SK-N-SH (cell line): ENCODE results near the gene CD69. TPM values are rescaled to one million over a fixed set of nuclear protein-coding genes. Genes with fewer than 3 reads are reported as not detected.

Source experiments
- CTCF ChIA-PET: fragments of 300-600, 350-600 bp; formaldehyde crosslinking; extraction: SDS; loops from one replicate; lab custom pipeline; 2021; lab: Yijun Ruan, JAX
- POLR2A ChIA-PET: fragments of 350-600 bp; sonication (Branson Sonifier 250); formaldehyde crosslinking; extraction: SDS; loops from one replicate; lab custom pipeline; 2020; ENCODE audit warnings: antibody characterized with exemption, inconsistent platforms; lab: Yijun Ruan, JAX
- DNase-seq: peaks from one replicate; pipeline ENCODE4 v3.0.0; 2012
- H2AFZ ChIP-seq: fragments of 200-600 bp; sonication (generic); 2 replicates; pipeline ENCODE4 v1.8.1; 2016; ENCODE audit warnings: antibody characterized with exemption, mild to moderate bottlenecking, low read depth
- H3F3A ChIP-seq: fragments of 200-600 bp; sonication (generic); replicated peaks from 2 replicates; pipeline ENCODE3; 2016; ENCODE audit warnings: antibody characterized with exemption, mild to moderate bottlenecking; ENCODE audit not compliant: insufficient read depth
- H3K27ac ChIP-seq, 2 experiments: fragments of 200-500 bp in 1 of 2; fragments of 200-600 bp in 1 of 2; sonication (Bioruptor generic) in 1 of 2; sonication (generic), shearing (Covaris generic) in 1 of 2; 2 replicates each; pipeline versions ENCODE4 v1.5.1 to v1.6.1; 2014 to 2016; ENCODE audit warnings: low read depth in 2 of 2, inconsistent platforms in 1 of 2, low read length in 1 of 2, mild to moderate bottlenecking in 1 of 2, mixed read lengths in 1 of 2
- H3K27me3 ChIP-seq: fragments of 200-600 bp; sonication (generic), shearing (Covaris generic); 2 replicates; pipeline ENCODE4 v1.6.1; 2016; ENCODE audit warnings: mixed run types; ENCODE audit not compliant: insufficient read depth
- H3K36me3 ChIP-seq, 2 experiments: fragments of 200-500 bp in 1 of 2; fragments of 200-600 bp in 1 of 2; sonication (Bioruptor generic) in 1 of 2; sonication (generic) in 1 of 2; replicated peaks in 1 of 2; 2 replicates each; pipeline versions ENCODE3 to v1.5.1; 2014 to 2016; ENCODE audit warnings: low read length in 1 of 2, mild to moderate bottlenecking in 1 of 2; ENCODE audit not compliant: insufficient read depth in 2 of 2, control insufficient read depth in 1 of 2
- H3K4me1 ChIP-seq, 2 experiments: fragments of 200-500 bp in 1 of 2; fragments of 200-600 bp in 1 of 2; sonication (Bioruptor generic) in 1 of 2; sonication (generic), shearing (Covaris generic) in 1 of 2; 2 replicates each; pipeline versions ENCODE4 v1.5.1 to v1.6.1; 2014 to 2016; ENCODE audit warnings: low read depth in 1 of 2, low read length in 1 of 2, mixed run types in 1 of 2; ENCODE audit not compliant: insufficient read depth in 2 of 2, control insufficient read depth in 1 of 2
- H3K4me2 ChIP-seq: fragments of 200-600 bp; sonication (generic), shearing (Covaris generic); 2 replicates; pipeline ENCODE4 v1.6.1; 2017; ENCODE audit warnings: mixed run types
- H3K4me3 ChIP-seq, 2 experiments: fragments of 200-500 bp in 1 of 2; fragments of 200-600 bp in 1 of 2; sonication (Bioruptor generic) in 1 of 2; sonication (generic), shearing (Covaris generic) in 1 of 2; 2 replicates each; pipeline versions ENCODE4 v1.5.1 to v1.8.1; 2014 to 2016; ENCODE audit warnings: low read depth in 2 of 2, inconsistent platforms in 1 of 2, low read length in 1 of 2, mild to moderate bottlenecking in 1 of 2, mixed read lengths in 1 of 2, moderate library complexity in 1 of 2
- H3K79me2 ChIP-seq: fragments of 200-600 bp; sonication (generic); 2 replicates; pipeline ENCODE4 v1.8.1; 2017; ENCODE audit warnings: mild to moderate bottlenecking; ENCODE audit not compliant: insufficient read depth
- H3K9ac ChIP-seq: fragments of 200-600 bp; sonication (generic); 2 replicates; pipeline ENCODE4 v1.6.1; 2017; ENCODE audit warnings: mixed run types
- H3K9me2 ChIP-seq: fragments of 200-600 bp; sonication (generic); 2 replicates; pipeline ENCODE4 v1.6.1; 2017; ENCODE audit warnings: mixed run types
- H3K9me3 ChIP-seq: fragments of 200-600 bp; sonication (generic); 2 replicates; pipeline ENCODE4 v1.6.1; 2017; ENCODE audit warnings: mixed run types, mild to moderate bottlenecking, moderate library complexity
- H4K20me1 ChIP-seq: fragments of 200-600 bp; sonication (generic); 2 replicates; pipeline ENCODE4 v1.6.1; 2017; ENCODE audit warnings: mild to moderate bottlenecking, mixed run types; ENCODE audit not compliant: insufficient read depth
- CHD2 ChIP-seq: fragments of 150-350 bp; IDR thresholded peaks from 2 replicates; pipeline ENCODE4 v1.6.1; 2018; ENCODE audit warnings: low read length; ENCODE audit not compliant: partially characterized antibody
- EP300 ChIP-seq, 2 experiments: IDR thresholded peaks; 2 replicates each; pipeline versions ENCODE4 v1.4.0 to v1.6.1; 2012; ENCODE audit warnings: borderline replicate concordance in 1 of 2, low read depth in 1 of 2, low read length in 1 of 2
- FOSL2 ChIP-seq: IDR thresholded peaks from 2 replicates; pipeline ENCODE4 v1.4.0; 2012; ENCODE audit warnings: low read depth, mild to moderate bottlenecking, moderate library complexity, borderline replicate concordance
- FOXM1 ChIP-seq: IDR thresholded peaks from 2 replicates; pipeline ENCODE4 v1.4.0; 2012; ENCODE audit warnings: low read depth, mild to moderate bottlenecking
- GATA2 ChIP-seq: sonication (generic); formaldehyde crosslinking; IDR thresholded peaks from 2 replicates; pipeline ENCODE4 v1.5.0; 2020; ENCODE audit warnings: mild to moderate bottlenecking, missing genetic modification reagents
- JUND ChIP-seq: IDR thresholded peaks from 2 replicates; pipeline ENCODE4 v1.4.0; 2012
- MXI1 ChIP-seq: IDR thresholded peaks from 2 replicates; pipeline ENCODE4 v1.6.1; 2012; ENCODE audit warnings: mild to moderate bottlenecking, low read depth, low read length, improper control_type of control experiment
- RAD21 ChIP-seq: IDR thresholded peaks from 2 replicates; pipeline ENCODE4 v1.6.1; 2012; ENCODE audit warnings: mild to moderate bottlenecking, low read length
- RFX5 ChIP-seq: IDR thresholded peaks from 2 replicates; pipeline ENCODE4 v1.6.1; 2012; ENCODE audit warnings: mild to moderate bottlenecking, improper control_type of control experiment, low read length
- SMC3 ChIP-seq: IDR thresholded peaks from 2 replicates; pipeline ENCODE4 v1.6.1; 2012; ENCODE audit warnings: low read depth, low read length, improper control_type of control experiment
- TAF1 ChIP-seq: IDR thresholded peaks from 2 replicates; pipeline ENCODE4 v1.6.1; 2012; ENCODE audit warnings: low read depth, mild to moderate bottlenecking, low read length, moderate library complexity, borderline replicate concordance
- YY1 ChIP-seq: IDR thresholded peaks from 2 replicates; pipeline ENCODE4 v1.4.0; 2012; ENCODE audit warnings: low read depth, mild to moderate bottlenecking
- WGBS: methylation state at CpG from one replicate; pipeline ENCODE4 v1.1.6; 2017; ENCODE audit warnings: low lambda C conversion rate; 5-methylcytosine and 5-hydroxymethylcytosine counted together
- polyA plus RNA-seq, 3 experiments: library from polyadenylated mRNA; depleted of rRNA; stranded (reverse); fragments of >200 nt; gene quantifications; 2 replicates each; pipeline ENCODE4 v1.2.3, GENCODE V29; 2012
- TF ChIP-seq, protein P1 (sequence below): IDR thresholded peaks from 2 replicates; pipeline ENCODE4 v1.6.1; 2012; ENCODE audit warnings: mild to moderate bottlenecking, low read depth, low read length, moderate library complexity
- TF ChIP-seq, protein P2 (sequence below): fragments of 150-350 bp; IDR thresholded peaks from 2 replicates; pipeline ENCODE4 v1.6.1; 2016; ENCODE audit warnings: mild to moderate bottlenecking, low read depth, low read length
- TF ChIP-seq, protein P3 (sequence below): fragments of 200-600 bp; sonication (generic); IDR thresholded peaks from 2 replicates; pipeline ENCODE4 v1.6.1; 2017; ENCODE audit warnings: antibody characterized with exemption, mild to moderate bottlenecking, moderate library complexity
- TF ChIP-seq, protein P4 (sequence below): IDR thresholded peaks from 2 replicates; pipeline ENCODE4 v1.4.0; 2012; ENCODE audit warnings: low read depth, borderline replicate concordance
- TF ChIP-seq, protein P5 (sequence below): IDR thresholded peaks from 2 replicates; pipeline ENCODE4 v1.4.0; 2012; ENCODE audit warnings: low read depth, borderline replicate concordance

CD69 gene
- polyA plus RNA-seq, 1 of the 3 experiments (the other 2 are of a cell fraction), result not detected

DNA sequence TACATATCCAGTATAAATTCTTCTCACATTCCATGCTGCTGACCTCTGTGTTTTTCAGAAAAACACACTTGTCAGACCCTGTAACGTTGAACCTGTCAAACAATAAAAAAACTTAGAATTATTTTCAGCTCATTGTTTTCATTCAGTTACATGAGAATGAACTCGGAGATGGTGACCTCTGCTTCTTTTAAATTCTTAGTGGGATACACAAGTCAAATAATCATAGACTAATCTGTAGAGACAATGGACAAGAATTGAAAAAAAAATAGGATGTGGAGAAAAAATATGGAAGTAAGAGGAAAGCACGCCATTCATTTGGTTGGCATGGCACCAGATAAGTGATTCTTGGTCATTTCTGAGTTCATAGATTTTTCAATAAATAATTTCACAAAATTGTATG, 7.2 kb downstream of the CD69 start:
- no peaks in the 10 kb centered on the region for H4K20me1 ChIP-seq
- no peak for TF ChIP-seq RFX5
- TF ChIP-seq, protein P1, sequence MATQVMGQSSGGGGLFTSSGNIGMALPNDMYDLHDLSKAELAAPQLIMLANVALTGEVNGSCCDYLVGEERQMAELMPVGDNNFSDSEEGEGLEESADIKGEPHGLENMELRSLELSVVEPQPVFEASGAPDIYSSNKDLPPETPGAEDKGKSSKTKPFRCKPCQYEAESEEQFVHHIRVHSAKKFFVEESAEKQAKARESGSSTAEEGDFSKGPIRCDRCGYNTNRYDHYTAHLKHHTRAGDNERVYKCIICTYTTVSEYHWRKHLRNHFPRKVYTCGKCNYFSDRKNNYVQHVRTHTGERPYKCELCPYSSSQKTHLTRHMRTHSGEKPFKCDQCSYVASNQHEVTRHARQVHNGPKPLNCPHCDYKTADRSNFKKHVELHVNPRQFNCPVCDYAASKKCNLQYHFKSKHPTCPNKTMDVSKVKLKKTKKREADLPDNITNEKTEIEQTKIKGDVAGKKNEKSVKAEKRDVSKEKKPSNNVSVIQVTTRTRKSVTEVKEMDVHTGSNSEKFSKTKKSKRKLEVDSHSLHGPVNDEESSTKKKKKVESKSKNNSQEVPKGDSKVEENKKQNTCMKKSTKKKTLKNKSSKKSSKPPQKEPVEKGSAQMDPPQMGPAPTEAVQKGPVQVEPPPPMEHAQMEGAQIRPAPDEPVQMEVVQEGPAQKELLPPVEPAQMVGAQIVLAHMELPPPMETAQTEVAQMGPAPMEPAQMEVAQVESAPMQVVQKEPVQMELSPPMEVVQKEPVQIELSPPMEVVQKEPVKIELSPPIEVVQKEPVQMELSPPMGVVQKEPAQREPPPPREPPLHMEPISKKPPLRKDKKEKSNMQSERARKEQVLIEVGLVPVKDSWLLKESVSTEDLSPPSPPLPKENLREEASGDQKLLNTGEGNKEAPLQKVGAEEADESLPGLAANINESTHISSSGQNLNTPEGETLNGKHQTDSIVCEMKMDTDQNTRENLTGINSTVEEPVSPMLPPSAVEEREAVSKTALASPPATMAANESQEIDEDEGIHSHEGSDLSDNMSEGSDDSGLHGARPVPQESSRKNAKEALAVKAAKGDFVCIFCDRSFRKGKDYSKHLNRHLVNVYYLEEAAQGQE, result no peak
- no peak for TF ChIP-seq JUND
- TF ChIP-seq CHD2, result no peak
- TF ChIP-seq YY1, result no peak
- no peak for TF ChIP-seq MXI1
- TF ChIP-seq TAF1, result no peak
- TF ChIP-seq FOXM1, result no peak
- TF ChIP-seq, all 33 proteins: peak for 0
- peaks cover 18% of the 10 kb centered on the region for H3K27me3 ChIP-seq
- H3K27ac ChIP-seq, result no peak overlapping the region
- H3F3A ChIP-seq, result no peaks in the 10 kb centered on the region
- H3K79me2 ChIP-seq, result no peaks in the 10 kb centered on the region
- no peak for DNase-seq
- no peaks in the 10 kb centered on the region for H3K9me3 ChIP-seq
- no peak overlapping the region for H3K9ac ChIP-seq
- no peaks in the 10 kb centered on the region; a peak in 1 of 4 replicates for H3K4me1 ChIP-seq
- POLR2A ChIA-PET, result no interaction called here
- no peak overlapping the region for H2AFZ ChIP-seq
- H3K4me3 ChIP-seq, result no peak overlapping the region
- 5% methylated on average over 3 of the region's 3 CpGs for WGBS
- no peak overlapping the region for H3K4me2 ChIP-seq
- no peaks in the 10 kb centered on the region for H3K9me2 ChIP-seq
- CTCF ChIA-PET, result interaction anchor here (0.7 to 1.2 kb wide), 2 partner anchors 60 to 67 kb away, joined by 3 to 4 read pairs; no protein-coding TSS in a partner anchor
- no peaks in the 10 kb centered on the region for H3K36me3 ChIP-seq

DNA sequence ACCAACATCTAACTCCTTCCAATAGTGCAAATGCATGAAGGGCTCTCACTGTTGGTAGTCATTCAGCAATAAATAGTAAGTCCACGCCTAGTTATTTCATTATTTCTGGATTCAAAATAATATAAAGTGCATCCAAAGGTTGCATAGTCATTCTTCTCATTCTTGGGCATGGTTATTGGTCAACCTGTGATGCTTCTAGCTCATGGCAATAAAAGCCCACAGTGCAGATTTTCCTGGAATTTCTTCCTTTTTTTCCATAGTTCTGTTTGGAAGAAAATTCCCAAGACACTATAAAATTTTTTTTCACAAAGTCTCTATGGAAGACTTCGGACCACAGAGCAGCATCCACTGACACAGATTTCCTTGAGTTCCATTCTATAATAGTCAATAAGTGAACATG, 7.6 kb downstream of the CD69 start:
- Histone ChIP-seq H3K4me1 (no peaks in the 10 kb centered on the region; a peak in 1 of 4 replicates), H3K9me3 (no peaks in the 10 kb centered on the region), H3K4me3 (no peak overlapping the region), H3F3A (no peaks in the 10 kb centered on the region), H3K27me3 (peaks cover 18% of the 10 kb centered on the region), H3K9ac (no peak overlapping the region), H3K9me2 (no peaks in the 10 kb centered on the region), H2AFZ (no peak overlapping the region), H4K20me1 (no peaks in the 10 kb centered on the region), H3K4me2 (no peak overlapping the region), H3K79me2 (no peaks in the 10 kb centered on the region), H3K36me3 (no peaks in the 10 kb centered on the region), H3K27ac (no peak overlapping the region)
- CTCF ChIA-PET, result interaction anchor here (0.7 to 1.2 kb wide), 2 partner anchors 61 to 66 kb away, joined by 3 to 4 read pairs; no protein-coding TSS in a partner anchor
- DNase-seq, result no peak
- POLR2A ChIA-PET, result no interaction called here
- WGBS, result 5% methylated on average over 2 of the region's 2 CpGs
- TF ChIP-seq, protein P2, sequence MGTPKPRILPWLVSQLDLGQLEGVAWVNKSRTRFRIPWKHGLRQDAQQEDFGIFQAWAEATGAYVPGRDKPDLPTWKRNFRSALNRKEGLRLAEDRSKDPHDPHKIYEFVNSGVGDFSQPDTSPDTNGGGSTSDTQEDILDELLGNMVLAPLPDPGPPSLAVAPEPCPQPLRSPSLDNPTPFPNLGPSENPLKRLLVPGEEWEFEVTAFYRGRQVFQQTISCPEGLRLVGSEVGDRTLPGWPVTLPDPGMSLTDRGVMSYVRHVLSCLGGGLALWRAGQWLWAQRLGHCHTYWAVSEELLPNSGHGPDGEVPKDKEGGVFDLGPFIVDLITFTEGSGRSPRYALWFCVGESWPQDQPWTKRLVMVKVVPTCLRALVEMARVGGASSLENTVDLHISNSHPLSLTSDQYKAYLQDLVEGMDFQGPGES, result no peak
- TF ChIP-seq CHD2 (no peak), FOXM1 (no peak), FOSL2 (no peak), SMC3 (no peak), EP300 (IDR thresholded peaks at IDR 0.05; ENCODE audit: borderline replicate concordance in 1 of 2, low read depth in 1 of 2, low read length in 1 of 2) (no peak), YY1 (no peak), RAD21 (no peak), GATA2 (CRISPR knock-in tag) (no peak), RFX5 (no peak)
- TF ChIP-seq, protein P3, sequence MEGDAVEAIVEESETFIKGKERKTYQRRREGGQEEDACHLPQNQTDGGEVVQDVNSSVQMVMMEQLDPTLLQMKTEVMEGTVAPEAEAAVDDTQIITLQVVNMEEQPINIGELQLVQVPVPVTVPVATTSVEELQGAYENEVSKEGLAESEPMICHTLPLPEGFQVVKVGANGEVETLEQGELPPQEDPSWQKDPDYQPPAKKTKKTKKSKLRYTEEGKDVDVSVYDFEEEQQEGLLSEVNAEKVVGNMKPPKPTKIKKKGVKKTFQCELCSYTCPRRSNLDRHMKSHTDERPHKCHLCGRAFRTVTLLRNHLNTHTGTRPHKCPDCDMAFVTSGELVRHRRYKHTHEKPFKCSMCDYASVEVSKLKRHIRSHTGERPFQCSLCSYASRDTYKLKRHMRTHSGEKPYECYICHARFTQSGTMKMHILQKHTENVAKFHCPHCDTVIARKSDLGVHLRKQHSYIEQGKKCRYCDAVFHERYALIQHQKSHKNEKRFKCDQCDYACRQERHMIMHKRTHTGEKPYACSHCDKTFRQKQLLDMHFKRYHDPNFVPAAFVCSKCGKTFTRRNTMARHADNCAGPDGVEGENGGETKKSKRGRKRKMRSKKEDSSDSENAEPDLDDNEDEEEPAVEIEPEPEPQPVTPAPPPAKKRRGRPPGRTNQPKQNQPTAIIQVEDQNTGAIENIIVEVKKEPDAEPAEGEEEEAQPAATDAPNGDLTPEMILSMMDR, result no peak
- TF ChIP-seq, protein P4, sequence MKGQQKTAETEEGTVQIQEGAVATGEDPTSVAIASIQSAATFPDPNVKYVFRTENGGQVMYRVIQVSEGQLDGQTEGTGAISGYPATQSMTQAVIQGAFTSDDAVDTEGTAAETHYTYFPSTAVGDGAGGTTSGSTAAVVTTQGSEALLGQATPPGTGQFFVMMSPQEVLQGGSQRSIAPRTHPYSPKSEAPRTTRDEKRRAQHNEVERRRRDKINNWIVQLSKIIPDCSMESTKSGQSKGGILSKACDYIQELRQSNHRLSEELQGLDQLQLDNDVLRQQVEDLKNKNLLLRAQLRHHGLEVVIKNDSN, result no peak
- TF ChIP-seq, protein P5, sequence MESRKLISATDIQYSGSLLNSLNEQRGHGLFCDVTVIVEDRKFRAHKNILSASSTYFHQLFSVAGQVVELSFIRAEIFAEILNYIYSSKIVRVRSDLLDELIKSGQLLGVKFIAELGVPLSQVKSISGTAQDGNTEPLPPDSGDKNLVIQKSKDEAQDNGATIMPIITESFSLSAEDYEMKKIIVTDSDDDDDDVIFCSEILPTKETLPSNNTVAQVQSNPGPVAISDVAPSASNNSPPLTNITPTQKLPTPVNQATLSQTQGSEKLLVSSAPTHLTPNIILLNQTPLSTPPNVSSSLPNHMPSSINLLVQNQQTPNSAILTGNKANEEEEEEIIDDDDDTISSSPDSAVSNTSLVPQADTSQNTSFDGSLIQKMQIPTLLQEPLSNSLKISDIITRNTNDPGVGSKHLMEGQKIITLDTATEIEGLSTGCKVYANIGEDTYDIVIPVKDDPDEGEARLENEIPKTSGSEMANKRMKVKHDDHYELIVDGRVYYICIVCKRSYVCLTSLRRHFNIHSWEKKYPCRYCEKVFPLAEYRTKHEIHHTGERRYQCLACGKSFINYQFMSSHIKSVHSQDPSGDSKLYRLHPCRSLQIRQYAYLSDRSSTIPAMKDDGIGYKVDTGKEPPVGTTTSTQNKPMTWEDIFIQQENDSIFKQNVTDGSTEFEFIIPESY, result no peak
